Fibroblast of skin of back (primary cell): ENCODE results near the gene UBR2.
"Not testable (repeated sequence)": the region's sequence is repeated elsewhere in the genome, so short reads cannot be mapped to it uniquely, and the experiment has no call there.

Experiments used
- DNase-seq: peaks from one replicate; pipeline ENCODE4 v3.0.0-alpha.2; 2013

The UBR2 gene

GRCh38 chr6:42618686-42619085 lies 54.9 kb downstream of the UBR2 start:
- DNase-seq: no peak

- no peak for DNase-seq
Observed at GRCh38 chr6:42619963-42620362, 56.1 kb downstream of the UBR2 start.

- no peak for DNase-seq
Observed at GRCh38 chr6:42624601-42625000, 60.8 kb downstream of the UBR2 start.

- no peak for DNase-seq
Observed at GRCh38 chr6:42627044-42627443, 63.2 kb downstream of the UBR2 start.

- no peak for DNase-seq
Observed at GRCh38 chr6:42627674-42628073, 63.8 kb downstream of the UBR2 start.

- no peak for DNase-seq
Observed at GRCh38 chr6:42628604-42629003, 64.8 kb downstream of the UBR2 start.

- no peak for DNase-seq
Observed at GRCh38 chr6:42629845-42630244, 66.0 kb downstream of the UBR2 start.

GRCh38 chr6:42637681-42638080 lies 73.9 kb downstream of the UBR2 start:
- DNase-seq: no peak

- DNase-seq: no peak
Observed at GRCh38 chr6:42642794-42643193, 79.0 kb downstream of the UBR2 start.

- DNase-seq: no peak
Observed at GRCh38 chr6:42644211-42644610, 80.4 kb downstream of the UBR2 start.

- no peak for DNase-seq
Observed at GRCh38 chr6:42652024-42652746, 88.4 kb downstream of the UBR2 start.

- DNase-seq: no peak
Observed at GRCh38 chr6:42653851-42654250, 90.0 kb downstream of the UBR2 start.

- DNase-seq: no peak
Observed at GRCh38 chr6:42659806-42660205, 96.0 kb downstream of the UBR2 start.

GRCh38 chr6:42661540-42662153 lies 97.8 kb downstream of the UBR2 start:
- DNase-seq: peak; percentile 66

GRCh38 chr6:42664718-42665117 lies 100.9 kb downstream of the UBR2 start:
- no peak for DNase-seq

- DNase-seq: not testable (repeated sequence)
Observed at GRCh38 chr6:42674368-42674767, 110.5 kb downstream of the UBR2 start.

GRCh38 chr6:42674780-42675179 lies 111.0 kb downstream of the UBR2 start:
- no peak for DNase-seq

- DNase-seq: no peak
Observed at GRCh38 chr6:42679358-42679757, 115.5 kb downstream of the UBR2 start.

GRCh38 chr6:42688281-42688680 lies 124.5 kb downstream of the UBR2 start:
- DNase-seq: no peak

GRCh38 chr6:42689371-42689770 lies 125.5 kb downstream of the UBR2 start:
- no peak for DNase-seq

GRCh38 chr6:42690151-42690702 lies 126.4 kb downstream of the UBR2 start:
- DNase-seq: no peak

- DNase-seq: no peak
Observed at GRCh38 chr6:42690872-42691271, 127.0 kb downstream of the UBR2 start.

GRCh38 chr6:42692137-42692911 lies 128.5 kb downstream of the UBR2 start:
- DNase-seq: peak; percentile 40
